ENCODE measurements around the gene COX10.
"Not testable (repeated sequence)": the region's sequence is repeated elsewhere in the genome, so short reads cannot be mapped to it uniquely, and the experiment has no call there.

DNA sequence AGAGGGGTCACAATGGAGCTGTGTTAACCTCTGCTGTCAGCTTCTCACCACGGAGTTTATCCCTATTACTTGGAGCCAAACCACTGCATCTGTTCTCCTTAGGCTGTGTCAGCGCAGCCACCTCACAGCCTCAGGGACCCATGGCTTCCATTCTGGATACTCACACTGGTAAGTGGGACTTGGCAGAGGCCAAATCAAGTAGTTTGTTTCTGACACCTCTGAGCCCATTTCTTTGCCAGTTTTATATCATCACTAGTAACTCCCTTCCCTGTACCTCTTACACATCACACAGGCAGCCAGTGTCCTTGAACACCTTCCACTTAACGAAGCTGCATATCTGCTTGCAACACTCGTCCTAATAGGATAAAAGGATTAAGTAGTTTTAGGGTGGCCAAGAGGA lies 108.5 kb downstream of the COX10 start:
- TF ChIP-seq, protein P1, sequence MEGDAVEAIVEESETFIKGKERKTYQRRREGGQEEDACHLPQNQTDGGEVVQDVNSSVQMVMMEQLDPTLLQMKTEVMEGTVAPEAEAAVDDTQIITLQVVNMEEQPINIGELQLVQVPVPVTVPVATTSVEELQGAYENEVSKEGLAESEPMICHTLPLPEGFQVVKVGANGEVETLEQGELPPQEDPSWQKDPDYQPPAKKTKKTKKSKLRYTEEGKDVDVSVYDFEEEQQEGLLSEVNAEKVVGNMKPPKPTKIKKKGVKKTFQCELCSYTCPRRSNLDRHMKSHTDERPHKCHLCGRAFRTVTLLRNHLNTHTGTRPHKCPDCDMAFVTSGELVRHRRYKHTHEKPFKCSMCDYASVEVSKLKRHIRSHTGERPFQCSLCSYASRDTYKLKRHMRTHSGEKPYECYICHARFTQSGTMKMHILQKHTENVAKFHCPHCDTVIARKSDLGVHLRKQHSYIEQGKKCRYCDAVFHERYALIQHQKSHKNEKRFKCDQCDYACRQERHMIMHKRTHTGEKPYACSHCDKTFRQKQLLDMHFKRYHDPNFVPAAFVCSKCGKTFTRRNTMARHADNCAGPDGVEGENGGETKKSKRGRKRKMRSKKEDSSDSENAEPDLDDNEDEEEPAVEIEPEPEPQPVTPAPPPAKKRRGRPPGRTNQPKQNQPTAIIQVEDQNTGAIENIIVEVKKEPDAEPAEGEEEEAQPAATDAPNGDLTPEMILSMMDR (optimal IDR thresholded peaks at IDR 0.05 in 1 of 3, IDR thresholded peaks at IDR 0.05 in 1 of 3, conservative IDR thresholded peaks at IDR 0.05 in 1 of 3; ENCODE audit: extremely low read depth in 1 of 3, insufficient read depth in 2 of 3, low read length in 3 of 3) = not testable (repeated sequence)
- not testable (repeated sequence) for TF ChIP-seq EZH2 (IDR thresholded peaks at IDR 0.05; ENCODE audit: low read length)

Data from keratinocyte (primary cell).